Hematopoietic multipotent progenitor cell treated with erythropoietin and hydrocortisone succinate and interleukin-3 and kit ligand, for 15 days (in vitro differentiated cells): Measurements from ENCODE around the gene PTPRT.
"Not testable (repeated sequence)": the region's sequence is repeated elsewhere in the genome, so short reads cannot be mapped to it uniquely, and the experiment has no call there.

Source experiments
- DNase-seq: peaks from one replicate; pipeline ENCODE4 v3.0.0-alpha.2; 2015; ENCODE audit warnings: low spot score

PTPRT gene

DNA sequence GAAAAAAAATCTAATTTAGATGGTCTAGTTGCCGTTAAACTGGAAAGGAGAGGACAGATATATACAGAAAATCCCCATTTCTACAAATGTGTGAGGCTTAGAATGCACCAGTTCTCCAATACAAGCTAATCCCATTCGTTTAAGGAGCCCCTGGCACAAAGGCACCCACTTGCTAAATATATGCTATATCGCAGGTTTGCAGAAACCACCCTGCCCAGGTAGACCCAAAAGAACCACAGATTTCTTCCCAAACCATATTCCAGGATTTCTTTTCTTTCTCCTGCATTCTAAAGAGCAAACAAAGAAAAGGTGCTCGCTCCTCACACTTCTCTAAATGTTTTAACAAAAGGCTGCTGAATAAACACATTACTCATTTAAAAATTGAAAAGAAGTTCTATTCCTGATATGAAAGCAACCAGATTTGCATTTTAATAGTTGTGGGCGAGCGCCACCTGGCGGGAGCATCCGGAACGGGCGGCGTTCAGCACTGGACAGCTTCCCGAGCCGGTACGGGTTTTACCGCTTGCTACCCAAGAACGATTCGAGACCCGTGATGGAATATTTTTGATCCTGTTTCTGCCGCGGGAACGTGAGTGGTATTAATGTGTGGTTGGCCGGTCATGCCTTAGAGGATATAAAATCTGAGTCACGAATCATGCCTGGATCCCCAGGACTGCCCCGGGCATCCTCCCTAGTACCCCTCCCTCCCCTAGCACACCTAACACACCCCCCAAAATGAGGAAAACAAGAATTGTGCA lies 2.1 kb downstream of the PTPRT start:
- peak; percentile 45 for DNase-seq

- DNase-seq = no peak
Measured at GRCh38 chr20:43186312-43186711, 3.4 kb downstream of the PTPRT start.

DNA sequence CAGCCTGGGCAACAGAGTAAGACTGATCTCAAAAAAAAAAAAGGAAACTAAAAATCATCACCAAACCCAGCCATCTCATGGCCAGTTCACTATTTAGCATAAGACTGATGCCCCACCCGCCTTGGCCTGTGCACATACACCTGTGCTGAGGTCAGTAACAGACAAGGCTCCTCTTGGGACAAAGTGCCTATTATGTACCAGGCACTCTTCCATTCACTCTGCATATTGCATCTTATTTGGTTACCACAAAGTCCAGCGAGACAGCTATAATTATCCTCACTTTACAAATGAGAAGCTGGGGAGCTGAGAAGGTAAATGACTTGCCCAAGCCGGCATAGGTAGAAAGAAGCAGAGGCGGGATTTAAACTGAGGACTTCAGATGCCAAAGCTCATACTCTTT lies 3.8 kb downstream of the PTPRT start:
- DNase-seq = no peak

DNA sequence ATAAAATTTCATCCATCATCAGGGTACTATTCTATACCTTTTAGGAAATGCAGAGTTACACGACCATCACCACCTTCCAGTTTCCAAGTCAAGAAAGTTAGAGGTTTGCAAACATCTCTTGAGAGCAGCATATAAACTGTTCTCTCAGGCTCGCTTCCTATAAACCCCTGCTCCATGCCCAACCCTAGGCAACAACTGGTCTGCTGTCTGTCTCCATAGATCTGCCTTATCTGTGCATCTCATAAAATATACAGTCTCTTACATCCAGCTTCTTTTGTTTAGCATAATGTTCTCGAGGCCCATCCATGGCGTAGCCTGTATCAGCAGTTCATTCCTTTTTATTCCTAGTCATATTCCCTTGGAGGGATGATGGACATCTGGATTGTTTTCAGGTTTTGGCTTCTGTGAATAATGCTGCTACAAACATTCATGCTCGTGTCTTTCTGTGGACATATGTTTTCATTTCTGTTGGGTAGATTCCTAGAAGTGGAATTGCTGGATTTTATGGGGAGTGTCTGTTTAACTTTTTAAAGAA lies 6.1 kb downstream of the PTPRT start:
- no peak for DNase-seq

DNA sequence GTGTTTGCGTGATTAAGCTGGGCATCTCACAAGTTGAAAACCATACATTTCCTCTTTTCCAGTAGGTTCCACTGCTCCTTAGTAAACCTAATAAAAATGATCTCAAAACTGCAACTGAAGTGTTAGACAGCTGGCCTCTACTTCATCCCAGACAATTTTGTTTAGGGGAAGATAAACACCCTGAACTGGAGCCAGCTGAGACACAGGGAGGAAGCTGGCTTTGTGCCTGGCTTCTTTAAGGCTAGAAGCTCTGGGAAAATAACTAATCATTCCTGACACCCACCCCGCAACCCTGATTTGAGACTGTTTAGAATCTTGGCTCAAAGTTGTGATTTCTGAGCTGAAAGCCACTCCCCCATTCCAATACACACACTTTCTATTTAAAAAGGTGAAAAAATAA lies 11.6 kb downstream of the PTPRT start:
- no peak for DNase-seq

- DNase-seq = no peak
Measured at GRCh38 chr20:43176726-43177125, 13.0 kb downstream of the PTPRT start.

DNA sequence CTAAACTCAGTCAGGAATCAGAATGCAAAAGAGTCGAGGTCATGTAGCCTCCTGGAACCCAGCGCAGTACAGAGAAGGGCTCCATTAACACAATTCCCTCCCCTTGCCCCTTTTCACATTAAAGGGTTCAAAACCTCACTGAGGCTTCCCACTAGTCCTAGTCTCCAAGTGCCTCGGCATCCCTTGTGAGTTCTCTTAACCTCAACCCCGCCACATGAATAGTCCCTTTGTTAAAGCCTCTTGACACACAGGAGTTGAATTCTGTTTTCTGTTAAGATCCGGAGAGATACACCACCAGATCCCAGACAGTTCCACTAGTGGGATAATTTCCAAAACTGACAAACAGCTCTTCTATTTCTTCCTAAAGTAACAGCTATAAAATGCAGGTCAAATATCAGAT lies 17.8 kb downstream of the PTPRT start:
- DNase-seq = no peak

DNA sequence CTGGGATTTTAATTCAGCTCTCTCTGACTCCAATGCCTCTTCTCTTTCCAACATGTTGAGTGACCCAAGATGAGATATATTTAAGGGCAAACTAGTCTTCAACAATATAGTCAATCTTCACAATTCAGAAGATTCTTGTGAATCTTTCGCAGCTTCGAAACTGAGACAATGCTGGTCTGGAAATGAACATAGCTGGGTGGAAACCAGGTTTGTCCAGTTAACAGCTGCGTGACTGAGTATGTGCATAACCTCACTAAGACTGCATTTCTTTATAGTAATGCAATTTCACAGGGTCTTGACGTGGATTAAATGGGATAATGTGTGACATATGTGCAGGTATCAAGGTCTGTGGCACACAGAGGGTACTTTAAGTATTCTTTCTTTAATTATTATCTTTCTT lies 18.9 kb downstream of the PTPRT start:
- no peak for DNase-seq

DNA sequence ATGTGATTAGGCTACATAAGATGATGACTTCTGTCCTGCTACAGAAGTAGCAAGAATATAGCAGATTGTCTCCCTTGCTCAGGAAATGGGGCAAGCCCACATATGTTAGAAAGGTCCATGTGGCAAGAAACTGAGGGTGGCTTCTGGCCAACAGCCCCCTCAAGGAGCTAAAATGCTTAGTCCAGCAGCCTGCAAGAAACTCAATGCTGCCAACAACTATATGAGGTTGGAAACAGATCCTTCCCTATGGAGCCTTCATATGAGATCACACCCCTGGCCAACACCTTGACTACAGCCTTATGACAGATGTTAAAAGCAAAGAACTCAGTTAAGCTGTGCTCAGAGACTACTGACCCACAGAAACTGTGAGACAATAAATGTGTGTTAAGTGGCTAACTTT lies 22.1 kb downstream of the PTPRT start:
- no peak for DNase-seq

DNA sequence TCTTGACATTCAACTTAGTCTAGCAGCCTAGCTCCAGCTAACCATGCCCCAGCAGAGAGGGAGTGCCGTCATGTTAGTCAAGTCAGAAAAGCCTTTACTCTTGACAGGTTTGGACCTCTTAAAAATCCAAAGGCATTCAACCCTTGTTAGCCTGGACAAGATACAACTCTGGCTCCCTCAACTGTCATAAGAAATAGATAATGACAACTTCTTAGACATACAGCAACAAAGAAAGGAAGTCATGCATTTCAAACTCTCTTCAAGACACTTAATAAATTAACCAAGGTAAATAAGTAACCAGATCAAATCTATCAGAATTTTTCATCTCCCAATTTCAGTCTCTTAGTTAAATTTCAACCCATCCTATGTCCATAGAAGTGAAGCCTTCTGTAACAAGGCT lies 22.7 kb downstream of the PTPRT start:
- no peak for DNase-seq

- no peak for DNase-seq
Measured at GRCh38 chr20:43165611-43166010, 24.1 kb downstream of the PTPRT start.

DNA sequence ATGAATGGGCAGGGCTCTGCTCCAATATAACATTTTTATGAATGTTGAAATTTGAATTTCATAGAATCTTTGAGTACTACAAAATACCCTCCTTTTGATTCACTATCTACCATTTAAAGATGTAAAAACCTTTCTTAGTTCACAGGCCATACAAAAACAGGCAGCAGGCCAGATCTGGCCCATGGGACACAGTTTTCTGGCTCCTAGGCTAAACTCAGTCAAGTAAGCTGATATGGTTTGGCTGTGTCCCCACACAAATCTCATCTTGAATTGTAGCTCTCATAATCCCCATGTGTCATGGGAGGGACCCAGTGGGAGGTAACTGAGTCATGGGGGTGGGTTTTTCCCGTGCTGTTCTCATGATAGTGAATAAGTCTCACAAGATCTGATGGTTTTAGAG lies 25.0 kb downstream of the PTPRT start:
- DNase-seq = not testable (repeated sequence)

DNA sequence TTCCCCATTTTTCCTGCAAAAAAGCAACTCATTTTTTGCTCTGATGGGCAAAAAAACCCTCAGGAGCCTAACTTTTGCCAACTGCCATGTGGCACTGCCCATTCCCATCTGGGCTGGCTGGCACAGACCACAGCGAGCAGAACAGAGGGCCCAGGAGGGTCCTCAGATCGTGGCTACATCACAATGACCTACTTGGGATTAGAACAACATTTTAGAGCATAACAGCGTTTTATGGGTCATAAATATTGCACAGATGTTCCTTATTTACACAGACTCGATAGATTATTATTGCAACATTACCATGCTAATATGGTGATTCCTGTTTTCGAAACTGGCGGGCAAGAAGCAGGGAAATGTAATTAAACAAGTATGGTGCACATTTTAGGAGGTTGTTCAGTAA lies 28.0 kb downstream of the PTPRT start:
- no peak for DNase-seq

DNA sequence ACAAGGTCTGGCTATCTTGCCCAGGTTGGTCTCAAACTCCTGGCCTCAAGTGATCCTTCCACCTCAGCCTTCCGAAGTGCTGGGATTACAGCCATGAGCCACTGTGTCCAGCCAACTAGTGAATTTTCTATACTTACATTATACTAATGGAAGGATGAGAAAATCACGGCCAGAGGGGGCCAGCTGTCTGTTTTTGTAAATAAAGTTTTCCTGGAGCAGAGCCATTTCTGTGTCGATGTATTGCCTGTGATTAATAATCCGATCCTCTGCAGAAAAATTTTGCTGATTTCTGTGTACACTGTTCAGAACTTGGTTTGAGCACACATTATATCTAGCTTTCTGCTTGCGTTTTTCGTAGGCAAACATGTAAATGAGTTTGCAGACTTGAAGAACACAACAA lies 28.8 kb downstream of the PTPRT start:
- no peak for DNase-seq

DNA sequence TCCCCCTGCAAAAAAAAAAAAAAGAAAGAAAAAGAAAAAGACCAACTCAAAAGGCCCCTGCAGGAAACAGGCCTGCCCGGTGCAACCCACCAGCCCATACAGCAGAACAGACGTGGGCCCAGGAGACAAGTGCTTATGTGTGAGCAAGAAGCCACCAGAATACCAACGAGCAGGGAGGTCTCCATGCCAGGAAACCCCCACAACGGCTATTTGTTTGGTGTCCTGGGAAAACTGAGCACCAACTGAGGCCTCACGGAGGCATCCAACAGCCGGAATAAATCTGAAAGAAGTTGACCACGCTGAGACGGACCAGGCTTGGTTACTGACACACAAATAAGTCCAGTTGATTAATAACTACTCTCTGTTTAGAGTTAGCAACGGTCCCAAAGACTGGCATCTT lies 29.7 kb downstream of the PTPRT start:
- no peak for DNase-seq

DNA sequence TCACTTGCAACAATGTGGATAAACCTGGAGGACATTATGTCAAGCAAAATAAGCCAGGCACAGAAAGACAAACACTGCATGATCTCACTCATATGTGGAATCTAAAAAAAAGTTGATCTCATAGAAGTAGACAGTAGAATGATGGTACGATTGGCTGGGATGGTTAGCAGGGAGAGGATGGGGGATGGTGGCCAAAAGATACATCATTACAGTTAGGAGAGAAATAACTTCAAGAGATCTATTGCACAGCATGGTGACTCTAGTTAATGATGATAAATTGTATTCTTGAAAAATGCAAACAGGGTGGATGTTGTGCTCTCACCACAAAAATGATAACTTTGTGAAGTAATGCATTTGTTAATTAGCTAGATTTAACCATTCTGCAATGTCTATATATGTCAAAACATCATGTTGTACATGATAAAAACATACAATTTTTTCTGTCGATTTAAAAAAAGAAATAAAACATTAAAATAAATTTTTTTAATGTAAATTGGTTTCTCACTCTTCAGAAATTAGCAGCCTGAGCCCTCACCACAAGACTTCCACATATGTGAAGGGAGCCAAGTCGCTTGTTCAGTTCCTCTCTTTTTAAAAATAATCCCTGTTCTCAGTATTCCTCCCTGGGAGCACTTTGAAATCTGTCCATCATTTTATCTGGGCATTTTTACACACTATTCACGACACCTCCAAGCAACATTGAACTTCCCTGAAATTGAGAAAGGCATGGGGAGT lies 34.2 kb downstream of the PTPRT start:
- DNase-seq = no peak

DNA sequence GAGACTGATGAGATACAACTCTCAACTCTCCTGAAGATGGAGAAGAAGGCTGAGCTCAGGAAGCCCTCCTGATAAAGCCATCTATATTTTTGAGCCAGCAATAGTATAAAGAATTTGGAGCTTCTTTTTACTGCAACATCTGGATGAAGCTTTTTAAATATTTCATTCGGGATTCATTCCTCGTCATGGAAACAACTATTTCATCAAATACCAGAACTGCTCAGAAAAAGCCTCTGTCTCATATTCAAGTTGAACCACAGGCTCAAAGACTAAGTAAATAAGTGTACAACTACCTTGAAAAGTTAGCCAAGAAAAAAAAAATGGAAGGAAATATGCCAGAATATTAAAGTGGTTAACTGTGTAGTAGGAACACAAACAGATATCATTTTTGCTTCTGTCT lies 37.8 kb downstream of the PTPRT start:
- DNase-seq = no peak

DNA sequence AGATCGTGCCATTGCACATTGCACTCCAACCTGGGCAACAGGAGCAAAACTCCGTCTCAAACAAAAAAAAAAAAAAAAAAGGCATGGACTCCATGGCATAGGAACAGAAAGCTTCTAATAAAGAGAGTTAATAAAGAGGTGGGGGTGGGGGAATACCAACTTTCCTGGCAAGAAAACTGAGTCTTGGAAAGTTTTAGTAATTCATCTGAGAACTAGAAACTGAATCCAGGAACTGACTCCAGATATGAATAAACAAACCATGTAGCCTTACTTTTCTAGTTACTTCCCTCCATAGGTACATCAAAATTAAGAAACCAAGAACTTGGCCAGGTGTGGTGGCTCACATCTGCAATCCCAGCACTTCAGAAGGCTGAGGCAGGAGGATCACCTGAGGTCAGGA lies 38.5 kb downstream of the PTPRT start:
- no peak for DNase-seq

- no peak for DNase-seq
Measured at GRCh38 chr20:43140726-43141125, 49.0 kb downstream of the PTPRT start.

DNA sequence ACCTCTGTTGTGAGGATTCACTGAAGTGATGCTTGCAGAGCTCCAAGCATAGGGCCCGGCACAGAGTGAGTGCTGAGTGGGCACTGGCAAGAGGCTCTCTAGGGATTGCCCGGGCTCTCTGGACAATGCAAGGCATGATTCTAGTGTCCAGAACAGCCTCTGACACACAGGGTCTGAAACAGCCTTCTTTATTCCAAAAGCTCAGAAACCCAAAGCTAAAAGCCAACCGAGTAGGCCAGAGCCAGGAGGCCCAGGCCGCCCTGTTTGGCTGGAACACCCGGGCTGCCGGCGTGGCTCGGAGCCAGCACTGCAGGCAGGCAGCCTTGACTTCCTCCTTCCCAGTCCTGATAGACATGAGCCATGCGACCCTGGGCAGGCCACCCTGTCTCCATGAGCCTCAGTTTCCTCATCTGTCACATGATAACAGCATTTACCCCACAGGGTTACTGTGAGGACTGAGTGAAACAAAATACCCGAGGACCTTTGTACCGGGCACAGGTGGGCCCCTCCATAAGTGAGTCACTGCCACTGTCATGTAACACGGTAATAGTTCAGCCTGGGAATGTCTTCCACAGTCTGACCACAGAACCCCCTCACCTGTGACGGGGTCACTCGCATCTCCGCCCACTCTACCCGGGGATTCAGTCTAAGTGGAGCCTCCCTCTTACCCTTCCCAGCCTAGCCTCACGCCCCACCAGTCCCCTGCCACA lies 51.5 kb downstream of the PTPRT start:
- no peak for DNase-seq

DNA sequence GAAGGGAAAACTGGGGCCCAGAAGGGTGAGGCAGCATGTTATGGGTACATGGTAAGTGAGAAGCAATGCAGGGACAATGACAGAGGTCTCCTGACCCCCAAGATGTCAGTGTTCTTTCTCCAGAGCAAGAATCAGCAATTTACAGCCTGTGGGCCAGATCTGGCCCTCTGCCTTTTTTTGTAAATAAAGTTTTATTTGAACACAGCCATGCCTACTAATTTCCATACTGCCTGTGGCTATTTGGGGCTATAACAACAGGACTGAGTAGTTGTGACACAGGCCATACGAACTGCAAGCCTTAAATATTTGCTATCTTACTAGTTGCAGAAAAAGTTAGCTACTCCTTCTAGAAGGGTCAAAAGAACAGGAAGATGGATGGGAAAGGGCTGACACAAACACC lies 52.5 kb downstream of the PTPRT start:
- no peak for DNase-seq

GRCh38 chr20:43124241-43124640 lies 65.5 kb downstream of the PTPRT start:
- no peak for DNase-seq

GRCh38 chr20:43123180-43123579 lies 66.5 kb downstream of the PTPRT start:
- DNase-seq = no peak
